GM18517 (cell line): ENCODE measurements around the gene ANGPTL2.

ENCODE experiments used
- ATAC-seq: cut with Tn5 transposase; IDR thresholded peaks from one replicate; pipeline ENCODE4 v1.9.1; 2021; ENCODE audit warnings: mild to moderate bottlenecking, moderate library complexity; ENCODE audit not compliant: unreplicated experiment

The ANGPTL2 gene

GRCh38 chr9:127099664-127100063, 22.8 kb downstream of the ANGPTL2 start:
- no peak for ATAC-seq

GRCh38 chr9:127098916-127099553, 23.4 kb downstream of the ANGPTL2 start:
- ATAC-seq: no peak

- no peak for ATAC-seq
These were observed 24.8 kb downstream of the ANGPTL2 start for GRCh38 chr9:127097683-127098082.

GRCh38 chr9:127096208-127096607, 26.2 kb downstream of the ANGPTL2 start:
- no peak for ATAC-seq

DNA sequence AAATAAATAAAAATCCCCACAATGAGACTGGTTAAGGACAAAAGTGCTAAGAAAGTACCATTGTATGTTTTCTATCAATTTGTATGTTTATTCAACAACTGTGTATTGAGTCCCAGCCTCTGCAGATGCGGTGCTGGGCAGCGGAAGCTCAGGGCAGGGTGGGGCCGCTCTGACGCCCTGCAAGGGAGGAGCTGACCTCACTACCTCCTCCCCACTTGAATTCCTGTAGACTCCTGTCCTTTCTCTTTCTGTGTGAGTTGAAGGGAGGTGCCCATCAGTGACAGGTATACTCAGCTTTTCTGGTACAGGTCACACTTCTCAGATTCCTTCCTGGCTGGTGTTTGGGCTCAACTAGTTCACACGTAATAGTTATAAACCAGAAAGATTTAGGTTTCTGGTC, 27.0 kb downstream of the ANGPTL2 start:
- no peak for ATAC-seq

DNA sequence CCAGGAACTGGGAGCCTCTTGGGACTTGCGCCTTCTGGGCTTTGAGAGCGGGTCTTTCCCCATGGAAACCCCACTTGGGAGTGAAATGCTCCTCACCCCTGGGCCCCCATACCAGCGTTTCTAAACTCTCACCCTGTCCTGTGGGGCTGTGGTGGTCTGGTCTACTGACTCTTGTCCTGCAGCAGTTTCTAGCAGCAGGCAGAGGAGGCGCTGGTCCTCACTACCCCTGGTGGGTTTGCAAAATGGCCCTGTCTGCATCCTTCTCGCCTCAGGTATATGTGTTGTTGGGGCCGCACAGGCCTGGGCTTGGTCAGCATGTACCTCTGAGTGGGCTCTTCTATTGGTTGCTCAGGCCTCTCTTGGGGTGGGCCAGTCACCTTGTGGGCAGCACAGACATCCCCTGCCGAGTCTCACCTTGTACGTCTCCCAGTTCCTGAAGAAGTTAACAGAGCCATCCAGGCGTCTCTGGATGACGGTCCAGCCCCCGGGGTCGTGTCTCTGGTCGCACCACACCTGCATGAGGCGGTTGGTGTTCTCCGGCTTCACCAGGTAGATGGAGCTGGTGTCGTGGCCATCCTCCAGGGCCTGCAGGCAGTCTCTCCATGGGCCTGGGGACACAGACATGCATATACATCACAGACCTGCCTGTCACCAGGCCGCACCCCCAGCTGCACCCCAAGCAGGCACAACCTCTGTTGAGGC, 29.0 kb downstream of the ANGPTL2 start:
- no peak for ATAC-seq

- ATAC-seq: no peak
These were observed 30.3 kb downstream of the ANGPTL2 start for GRCh38 chr9:127092041-127092608.

DNA sequence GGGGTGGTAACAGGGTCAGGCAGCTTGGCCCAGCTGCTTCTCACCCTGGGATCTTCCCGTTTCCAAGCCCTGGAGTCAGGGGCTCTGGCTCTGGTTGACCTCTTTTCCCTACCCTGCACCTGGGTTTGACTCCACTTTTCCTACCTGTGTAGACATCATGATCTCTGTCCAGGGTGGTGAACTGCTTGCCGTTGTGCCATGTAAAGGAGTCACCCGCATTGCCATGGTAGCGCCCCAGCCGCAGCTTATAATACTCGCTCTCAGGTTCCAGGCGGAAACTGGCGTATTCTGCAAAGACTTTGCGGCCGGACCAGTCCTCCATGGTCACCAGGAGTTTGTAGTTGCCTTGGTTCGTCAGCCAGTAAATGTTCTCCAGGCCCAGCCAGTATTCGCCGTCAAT, 30.9 kb downstream of the ANGPTL2 start:
- ATAC-seq: no peak

DNA sequence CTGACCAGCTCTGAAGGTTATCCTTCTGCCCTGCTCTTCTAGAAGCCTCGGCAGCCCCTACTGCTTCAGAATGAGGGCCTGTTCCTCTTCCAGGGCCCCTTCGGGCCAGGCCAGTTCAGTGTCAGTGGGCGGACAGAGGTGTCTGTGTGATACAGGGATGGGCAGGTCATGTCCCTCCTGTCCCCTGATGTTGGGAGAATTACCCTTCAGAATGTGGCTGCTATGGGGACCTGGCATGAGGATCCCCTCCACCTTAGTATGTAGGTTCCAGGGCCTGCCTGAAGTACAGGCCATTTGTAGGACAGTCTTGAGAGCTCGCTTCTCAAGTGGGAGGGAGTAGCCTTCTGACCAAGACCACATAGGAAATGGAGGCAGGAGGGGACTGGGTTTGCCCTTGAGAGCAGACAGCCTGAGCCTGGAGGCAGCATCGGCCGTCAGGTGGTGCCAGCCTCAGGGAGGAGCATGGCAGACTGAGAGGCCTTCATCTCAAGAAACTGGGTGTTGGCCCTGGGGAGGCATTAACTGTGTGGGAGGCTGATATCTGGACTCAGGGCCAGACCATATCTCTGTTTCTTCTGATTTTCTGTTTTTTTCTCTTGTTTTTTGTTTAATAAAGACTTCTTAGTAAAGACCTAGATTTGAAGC, 32.0 kb downstream of the ANGPTL2 start:
- ATAC-seq: no peak

DNA sequence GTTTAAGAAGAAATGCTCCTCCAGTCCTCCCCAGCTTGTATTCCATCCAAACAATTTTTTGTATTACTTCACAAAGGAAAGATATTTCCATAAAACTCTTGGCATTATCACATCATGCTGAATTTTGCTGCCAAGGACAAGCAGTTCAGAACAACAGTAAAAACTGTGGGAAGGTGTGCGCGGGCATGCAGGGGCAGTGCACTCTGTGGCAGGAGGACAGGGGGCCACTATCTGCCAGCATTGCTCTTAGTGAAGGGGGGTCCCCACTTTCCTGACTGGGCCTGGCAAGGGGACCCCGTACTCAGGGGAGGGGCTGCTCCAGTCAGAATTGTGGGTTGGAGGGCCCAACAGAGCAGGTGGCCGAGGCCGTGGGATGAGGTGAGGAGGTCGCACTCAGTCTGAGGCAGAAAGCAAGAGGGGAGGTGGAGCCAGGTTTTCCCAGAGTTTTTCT, 32.8 kb downstream of the ANGPTL2 start:
- ATAC-seq: no peak

DNA sequence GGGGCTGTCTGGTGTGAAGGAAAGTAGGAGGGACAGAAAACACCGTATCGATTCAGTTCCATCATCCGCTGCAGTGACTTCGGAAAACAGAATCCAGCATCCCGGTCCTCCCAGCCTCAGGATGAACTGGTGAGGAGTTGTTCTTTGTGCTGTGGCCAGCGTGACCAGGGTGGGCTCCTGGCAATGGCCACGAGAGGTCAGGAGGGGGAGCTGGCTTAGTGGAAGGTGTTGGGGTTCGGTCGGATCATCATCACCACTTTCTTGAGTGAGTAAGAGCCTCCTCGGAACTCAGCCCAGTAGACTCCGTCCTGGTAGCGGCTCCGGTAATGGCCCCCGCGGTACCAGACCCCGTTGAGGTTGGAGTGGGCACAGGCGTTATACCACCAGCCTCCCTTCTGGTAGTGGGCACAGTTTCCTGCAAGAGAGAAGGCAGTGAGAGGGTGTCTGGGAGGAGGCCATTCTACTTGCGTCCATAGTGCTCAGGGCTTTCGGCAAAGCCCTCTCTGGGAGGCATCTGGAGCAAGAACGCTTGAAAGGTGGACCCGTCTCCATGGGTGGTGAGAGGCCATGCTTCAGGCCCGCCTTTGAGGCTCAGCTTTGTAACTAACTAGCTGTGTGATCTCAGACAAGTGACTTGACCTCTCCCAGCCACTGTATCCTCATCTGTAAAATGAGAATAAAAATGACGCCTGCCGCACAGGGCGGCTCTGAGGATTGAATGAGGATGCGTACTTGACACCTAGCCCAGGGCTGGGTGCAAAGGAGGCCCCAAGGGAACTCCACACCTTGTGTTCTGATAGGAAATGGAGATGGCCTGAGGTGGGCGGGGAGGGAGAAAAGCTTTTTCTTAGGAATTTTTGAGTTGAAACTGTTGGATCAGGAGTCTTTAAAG, 33.5 kb downstream of the ANGPTL2 start:
- ATAC-seq: no peak

- no peak for ATAC-seq
These were observed 34.6 kb downstream of the ANGPTL2 start for GRCh38 chr9:127087836-127088235.

GRCh38 chr9:127087411-127087810, 35.0 kb downstream of the ANGPTL2 start:
- ATAC-seq: no peak

DNA sequence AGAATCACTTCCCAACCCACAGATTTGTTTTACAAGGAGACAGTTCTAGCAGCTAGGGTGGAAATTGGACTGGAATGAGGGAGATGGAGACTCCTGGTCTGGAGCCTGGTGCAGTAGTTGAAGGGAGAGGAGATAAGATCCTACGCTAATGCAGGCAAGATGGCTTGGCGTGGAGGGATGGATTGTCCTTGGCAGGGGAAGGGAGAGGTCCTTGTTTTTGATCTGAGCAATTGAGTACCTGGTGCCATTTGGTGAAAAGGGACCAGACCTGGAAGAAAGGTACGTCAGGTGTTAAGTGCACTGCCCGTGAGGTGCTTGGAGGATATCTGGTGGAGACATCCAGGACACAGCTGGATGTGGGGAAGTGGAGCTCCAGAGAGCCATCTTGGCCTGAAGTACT, 35.7 kb downstream of the ANGPTL2 start:
- ATAC-seq: no peak

DNA sequence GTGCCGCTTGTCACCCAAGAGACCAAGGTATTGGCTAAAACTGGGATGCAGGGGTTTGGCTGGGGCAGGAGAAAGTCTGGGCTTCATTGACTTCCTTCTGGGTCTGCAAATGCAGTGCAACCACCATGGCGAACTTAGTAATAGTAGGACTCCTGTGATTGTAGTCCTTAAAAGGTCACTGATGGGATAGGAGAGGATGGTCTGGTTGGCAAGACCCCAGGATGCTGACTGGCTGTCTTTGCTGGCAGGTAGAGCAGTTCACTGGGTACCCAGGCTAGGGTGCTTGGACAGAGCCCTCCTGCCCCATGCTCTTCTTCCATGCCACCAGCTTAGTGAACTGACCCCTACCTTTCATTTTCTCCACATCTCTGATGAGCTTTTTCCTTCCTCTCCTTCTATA, 37.2 kb downstream of the ANGPTL2 start:
- no peak for ATAC-seq

- no peak for ATAC-seq
These were observed 38.1 kb downstream of the ANGPTL2 start for GRCh38 chr9:127084076-127085039.

DNA sequence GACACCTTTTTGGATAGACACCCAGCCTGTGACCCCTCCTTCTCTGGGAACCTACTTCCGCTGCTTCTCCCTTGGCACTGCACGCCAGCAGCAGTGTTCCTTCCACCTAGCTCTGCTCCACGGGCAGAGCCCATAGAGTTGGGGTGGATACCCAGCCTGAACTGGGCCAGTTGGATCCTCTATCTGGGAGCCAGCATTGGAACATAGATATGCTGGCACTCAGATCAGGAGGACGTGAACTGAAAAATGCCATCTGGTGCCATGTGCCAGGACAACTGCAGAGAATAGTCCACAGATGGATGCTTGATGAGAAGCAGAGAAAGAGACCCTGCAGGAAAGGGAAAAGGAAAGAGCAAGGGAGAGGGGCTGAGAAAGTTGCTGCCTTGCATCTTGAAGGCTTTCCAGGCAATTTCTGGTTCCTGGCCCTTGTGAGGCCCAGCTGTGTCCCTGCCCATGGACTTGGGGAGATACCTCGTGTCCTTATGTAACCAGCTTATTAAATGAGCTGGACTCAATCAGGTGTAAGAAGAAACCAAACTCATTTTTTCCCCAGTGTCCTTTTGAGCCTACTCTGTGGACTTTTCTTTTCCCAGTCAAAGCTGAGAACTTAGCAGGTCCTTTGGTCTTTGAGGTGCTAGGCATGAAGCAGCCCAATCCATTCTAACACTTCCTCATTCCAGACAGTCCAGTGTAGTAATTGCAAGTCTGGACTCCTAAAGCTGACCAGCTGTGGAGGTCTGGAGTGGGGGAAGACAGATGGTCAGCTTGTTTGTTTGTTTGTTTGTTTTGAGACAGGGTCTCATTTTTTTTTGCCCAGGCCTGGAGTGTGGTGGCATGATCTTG, 39.1 kb downstream of the ANGPTL2 start:
- ATAC-seq: no peak

- ATAC-seq: no peak
These were observed 40.9 kb downstream of the ANGPTL2 start for GRCh38 chr9:127081250-127082185.
